ENCODE results near the gene KNL1. TPM values are rescaled to one million over a fixed set of nuclear protein-coding genes. Genes with fewer than 3 reads are reported as not detected.

The KNL1 gene
- total and polyA plus RNA-seq, 4 donors, result 0.45 to 5.4 (median 0.74) TPM

- Histone ChIP-seq H3K27me3 (ENCODE audit: control insufficient read depth in 3 of 3, insufficient read depth in 3 of 3, low read length in 2 of 3) (no peaks in the 10 kb centered on the region), H3K9me3 (ENCODE audit: control insufficient read depth in 4 of 4, insufficient read depth in 3 of 4, low read length in 3 of 4) (no peaks in the 10 kb centered on the region), H3K4me1 (ENCODE audit: control insufficient read depth in 5 of 5, insufficient read depth in 5 of 5, low read length in 5 of 5) (peaks cover 0 to 3% (median 0%) of the 10 kb centered on the region in 5 donors), H3K9ac (ENCODE audit: insufficient read depth in 1 of 2, low read length in 2 of 2) (no peak overlapping the region), H3K4me3 (no peak overlapping the region), H3K36me3 (ENCODE audit: control insufficient read depth in 4 of 4, insufficient read depth in 4 of 4, low read length in 4 of 4) (peaks cover 7 to 16% (median 11%) of the 10 kb centered on the region in 4 donors), H3K27ac (ENCODE audit: low read depth in 1 of 2, low read length in 1 of 2) (no peak overlapping the region)
- no peak for TF ChIP-seq CTCF (IDR thresholded peaks at IDR 0.05; ENCODE audit: control extremely low read depth, extremely low read depth)
- DNase-seq, result no peak
- WGBS, 2 donors, result 98 to 100% methylated on average over 2 of the region's 2 CpGs
- no peak for ATAC-seq (ENCODE audit: insufficient read depth, low FRiP score)
These were observed 38.2 kb upstream of the KNL1 start for GRCh38 chr15:40555876-40556275.

GRCh38 chr15:40558952-40559742, 34.9 kb upstream of the KNL1 start:
- no peaks in the 10 kb centered on the region for H3K9me3 ChIP-seq (ENCODE audit: control insufficient read depth in 4 of 4, insufficient read depth in 3 of 4, low read length in 3 of 4)
- H3K36me3 ChIP-seq (ENCODE audit: control insufficient read depth in 4 of 4, insufficient read depth in 4 of 4, low read length in 4 of 4), result peaks cover 6 to 18% (median 11%) of the 10 kb centered on the region in 4 donors
- H3K9ac ChIP-seq (ENCODE audit: insufficient read depth in 1 of 2, low read length in 2 of 2), result no peak overlapping the region
- WGBS, 2 donors, result 86 to 88% methylated on average over 6 of the region's 6 CpGs
- ATAC-seq (ENCODE audit: insufficient read depth, low FRiP score), result no peak
- no peak for TF ChIP-seq CTCF (IDR thresholded peaks at IDR 0.05; ENCODE audit: control extremely low read depth, extremely low read depth)
- H3K27me3 ChIP-seq (ENCODE audit: control insufficient read depth in 3 of 3, insufficient read depth in 3 of 3, low read length in 2 of 3), result no peaks in the 10 kb centered on the region
- DNase-seq, result no peak
- H3K27ac ChIP-seq (ENCODE audit: low read depth in 1 of 2, low read length in 1 of 2), result no peak overlapping the region
- H3K4me1 ChIP-seq (ENCODE audit: control insufficient read depth in 5 of 5, insufficient read depth in 5 of 5, low read length in 5 of 5), result peaks cover 0 to 7% (median 0%) of the 10 kb centered on the region in 5 donors
- no peak overlapping the region for H3K4me3 ChIP-seq

- Histone ChIP-seq H3K4me1 (ENCODE audit: control insufficient read depth in 5 of 5, insufficient read depth in 5 of 5, low read length in 5 of 5) (peaks cover 0 to 10% (median 0%) of the 10 kb centered on the region in 5 donors), H3K27ac (ENCODE audit: low read depth in 1 of 2, low read length in 1 of 2) (no peak overlapping the region), H3K27me3 (ENCODE audit: control insufficient read depth in 3 of 3, insufficient read depth in 3 of 3, low read length in 2 of 3) (no peaks in the 10 kb centered on the region), H3K9ac (ENCODE audit: insufficient read depth in 1 of 2, low read length in 2 of 2) (no peak overlapping the region), H3K9me3 (ENCODE audit: control insufficient read depth in 4 of 4, insufficient read depth in 3 of 4, low read length in 3 of 4) (no peaks in the 10 kb centered on the region), H3K36me3 (ENCODE audit: control insufficient read depth in 4 of 4, insufficient read depth in 4 of 4, low read length in 4 of 4) (peaks cover 1 to 8% (median 4%) of the 10 kb centered on the region in 4 donors), H3K4me3 (no peak overlapping the region)
- ATAC-seq (ENCODE audit: insufficient read depth, low FRiP score), result no peak
- TF ChIP-seq CTCF (IDR thresholded peaks at IDR 0.05; ENCODE audit: control extremely low read depth, extremely low read depth), result no peak
- DNase-seq, result no peak
- 93 to 94% methylated on average over 2 of the region's 2 CpGs for WGBS, 2 donors
These were observed 31.4 kb upstream of the KNL1 start for GRCh38 chr15:40562691-40563090.

All from lung (tissue), 12 donors.